Right lobe of liver (tissue), 6 donors: ENCODE results near the gene LPIN3. TPM values are rescaled to one million over a fixed set of nuclear protein-coding genes. Genes with fewer than 3 reads are reported as not detected.

Source experiments
- ATAC-seq, 4 donors: fragments of 200-7000 bp; cut with Tn5 transposase; one replicate each; pipeline ENCODE4 v1.9.1; 2020; ENCODE audit warnings: mild to moderate bottlenecking in 4 of 4, moderate library complexity in 4 of 4
- DNase-seq, 3 donors: peaks; one replicate each; pipeline ENCODE4 v3.0.0-alpha.2; 2020
- H3K27ac ChIP-seq, 3 donors: fragments of 200-600 bp; one replicate each; pipeline ENCODE4 v1.8.0; 2022
- H3K27me3 ChIP-seq, 2 donors: fragments of 200-600 bp; one replicate each; pipeline ENCODE4 v1.8.0; 2022
- H3K36me3 ChIP-seq, 4 donors: fragments of 200-600 bp; sonication (generic) in 1 of 4; one replicate each; pipeline versions ENCODE4 v1.5.1 to v1.8.0; 2017 to 2022; ENCODE audit warnings: control low read depth in 1 of 4
- H3K4me1 ChIP-seq, 4 donors: fragments of 200-600 bp; sonication (generic) in 1 of 4; one replicate each; pipeline versions ENCODE4 v1.5.1 to v1.8.0; 2017 to 2022; ENCODE audit warnings: control low read depth in 1 of 4
- H3K4me3 ChIP-seq, 3 donors: fragments of 200-600 bp; one replicate each; pipeline ENCODE4 v1.8.0; 2022
- H3K9me3 ChIP-seq, 4 donors: fragments of 200-600 bp; sonication (generic) in 1 of 4; one replicate each; pipeline versions ENCODE4 v1.5.1 to v1.8.0; 2017 to 2022; ENCODE audit warnings: control low read depth in 1 of 4
- POLR2A ChIP-seq: fragments of 450-650 bp; IDR thresholded peaks from one replicate; pipeline ENCODE4 v1.6.1; 2017; ENCODE audit warnings: antibody characterized with exemption, mild to moderate bottlenecking
- WGBS: methylation state at CpG from one replicate; pipeline ENCODE4 v1.1.6; 2018; ENCODE audit warnings: low coverage, low lambda C conversion rate; ENCODE audit not compliant: insufficient coverage; ENCODE audit errors: missing lambda C conversion rate; 5-methylcytosine and 5-hydroxymethylcytosine counted together
- intact Hi-C, 2 donors: fragments of 100-400 bp; cut with DNase I; formaldehyde crosslinking; loops; one replicate each; pipeline versions ENCODE4 v1.11.2 to v1.14.1; 2022
- total RNA-seq, 6 experiments: library from RNA; depleted of rRNA in 2 of 6; stranded (reverse); fragments of >200 nt in 2 of 6; fragmentation: NEBNext Ultra II Directional in 3 of 6; extraction: Animal tissue kit (Norgen Biotek cat#: 25700) in 3 of 6; gene quantifications; one replicate each; pipeline versions ENCODE4 v1.1.0 to v1.2.4, GENCODE V29; 2016 to 2023
- TF ChIP-seq, protein P1 (sequence below), 4 donors: fragments of 200-600 bp in 3 of 4; fragments of 450-650 bp in 1 of 4; IDR thresholded peaks; one replicate each; pipeline versions ENCODE4 v1.5.1 to v1.8.0; 2016 to 2022; ENCODE audit warnings: antibody characterized with exemption in 4 of 4, mild to moderate bottlenecking in 2 of 4
- donor health status: DM: no; HTN: yes; CAD: no.
- donor health status: DM: no; HTN: no; CAD: no.
- donor health status: DM: no; HTN: no; CAD: no.
- donor health status: DM: no; HTN: yes; CAD: no.
- donor health status: DM: no; HTN: yes; CAD: no.

Gene LPIN3
- total RNA-seq, 6 experiments from 2014 or later, result 8.4 to 44.7 (median 23.4) TPM

DNA sequence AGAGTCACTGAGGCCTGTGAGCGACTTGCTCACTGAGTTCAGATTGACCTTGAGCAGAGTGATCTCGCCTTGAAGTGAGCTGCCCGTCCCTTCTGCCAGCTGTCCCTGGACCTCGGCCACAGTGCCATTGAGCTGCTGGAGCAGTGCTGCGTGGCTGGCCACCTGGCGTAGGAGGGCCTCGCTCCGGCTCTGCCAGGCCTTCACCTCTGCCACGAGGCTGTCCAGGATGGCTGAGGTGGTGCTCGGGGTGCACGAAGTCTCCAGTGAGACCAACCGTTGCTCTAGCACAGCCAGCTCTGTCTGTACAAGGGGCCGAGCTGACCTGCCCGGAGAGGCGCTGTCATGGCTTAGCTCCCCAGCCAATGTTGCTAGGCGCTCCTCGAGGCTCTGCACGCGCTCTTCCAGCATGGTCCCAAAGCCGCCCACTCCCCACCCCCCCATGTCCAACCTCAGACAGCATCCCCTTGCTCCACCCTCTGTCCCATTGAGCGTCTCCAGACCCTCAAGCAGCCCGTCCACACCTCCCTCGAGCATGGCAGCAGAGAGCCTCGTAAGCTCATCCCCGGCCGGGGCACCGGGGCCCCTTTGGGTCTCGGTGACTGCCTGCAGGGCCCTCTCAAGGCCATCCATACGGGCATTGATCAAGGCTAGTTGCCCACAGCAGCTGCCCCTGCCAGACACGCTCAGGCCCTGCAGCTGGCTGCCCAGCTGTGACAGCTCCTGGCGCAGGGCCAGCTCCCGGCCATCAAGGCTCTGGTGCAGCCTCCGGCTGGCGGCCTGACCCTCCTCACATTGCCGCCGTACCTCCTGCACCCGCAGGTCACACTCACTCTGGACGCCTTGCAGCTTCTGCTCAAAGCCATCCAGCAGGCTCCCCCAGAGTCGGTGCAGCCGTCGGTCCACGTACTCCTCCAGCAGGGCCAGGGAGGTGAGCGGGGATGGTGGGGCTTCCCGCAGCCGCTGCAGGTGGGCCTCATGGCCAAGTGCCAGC, 21.4 kb downstream of the LPIN3 start:
- ATAC-seq, result no peak
- Histone ChIP-seq H3K4me1 (peaks cover 0 to 16% (median 7%) of the 10 kb centered on the region in 4 donors), H3K4me3 (no peak overlapping the region), H3K27me3 (no peaks in the 10 kb centered on the region), H3K27ac (no peak overlapping the region), H3K36me3 (peaks cover 0 to 5% (median 2%) of the 10 kb centered on the region in 4 donors), H3K9me3 (no peaks in the 10 kb centered on the region)
- DNase-seq, result no peak
- WGBS, result 53% methylated on average over 3 of the region's 45 CpGs
- TF ChIP-seq, protein P1, sequence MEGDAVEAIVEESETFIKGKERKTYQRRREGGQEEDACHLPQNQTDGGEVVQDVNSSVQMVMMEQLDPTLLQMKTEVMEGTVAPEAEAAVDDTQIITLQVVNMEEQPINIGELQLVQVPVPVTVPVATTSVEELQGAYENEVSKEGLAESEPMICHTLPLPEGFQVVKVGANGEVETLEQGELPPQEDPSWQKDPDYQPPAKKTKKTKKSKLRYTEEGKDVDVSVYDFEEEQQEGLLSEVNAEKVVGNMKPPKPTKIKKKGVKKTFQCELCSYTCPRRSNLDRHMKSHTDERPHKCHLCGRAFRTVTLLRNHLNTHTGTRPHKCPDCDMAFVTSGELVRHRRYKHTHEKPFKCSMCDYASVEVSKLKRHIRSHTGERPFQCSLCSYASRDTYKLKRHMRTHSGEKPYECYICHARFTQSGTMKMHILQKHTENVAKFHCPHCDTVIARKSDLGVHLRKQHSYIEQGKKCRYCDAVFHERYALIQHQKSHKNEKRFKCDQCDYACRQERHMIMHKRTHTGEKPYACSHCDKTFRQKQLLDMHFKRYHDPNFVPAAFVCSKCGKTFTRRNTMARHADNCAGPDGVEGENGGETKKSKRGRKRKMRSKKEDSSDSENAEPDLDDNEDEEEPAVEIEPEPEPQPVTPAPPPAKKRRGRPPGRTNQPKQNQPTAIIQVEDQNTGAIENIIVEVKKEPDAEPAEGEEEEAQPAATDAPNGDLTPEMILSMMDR (IDR thresholded peaks at IDR 0.05), result no peak
- no peak for TF ChIP-seq POLR2A
- intact Hi-C loops, result loop anchor here in 1 of 2 donors (5.0 kb wide), 1 partner anchor 45 kb away; no protein-coding TSS in a partner anchor

DNA sequence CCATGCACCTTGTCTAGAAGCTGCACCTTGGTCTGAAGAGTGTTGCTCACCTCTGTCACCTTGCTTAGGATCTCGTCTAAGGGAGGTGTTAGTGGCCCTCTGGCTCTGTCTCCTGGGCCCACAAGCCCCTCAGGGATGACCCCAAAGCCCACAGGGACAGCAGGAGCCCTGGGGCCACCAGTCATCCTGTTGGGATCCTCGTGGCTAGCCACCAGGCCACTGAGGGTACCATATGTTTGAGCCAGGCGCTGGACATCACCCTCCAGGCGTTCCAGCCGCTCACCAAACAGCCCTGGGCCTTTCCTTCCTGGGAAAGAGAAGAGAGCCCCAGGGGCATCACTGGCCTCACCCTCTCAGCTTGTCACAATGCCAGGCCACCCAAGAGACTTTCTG, 22.1 kb downstream of the LPIN3 start:
- no peak overlapping the region for H3K4me3 ChIP-seq
- no peaks in the 10 kb centered on the region for H3K9me3 ChIP-seq
- ATAC-seq (no peak), DNase-seq (no peak)
- no peaks in the 10 kb centered on the region for H3K27me3 ChIP-seq
- no CpG with 5 or more reads among the region's 5 CpGs for WGBS
- H3K4me1 ChIP-seq, result peaks cover 0 to 16% (median 7%) of the 10 kb centered on the region in 4 donors
- intact Hi-C loops, result loop anchor here in 1 of 2 donors (5.0 kb wide), 1 partner anchor 45 kb away; no protein-coding TSS in a partner anchor
- H3K27ac ChIP-seq, result no peak overlapping the region
- H3K36me3 ChIP-seq, result peaks cover 0 to 5% (median 2%) of the 10 kb centered on the region in 4 donors
- TF ChIP-seq, protein P1 (IDR thresholded peaks at IDR 0.05), result no peak
- no peak for TF ChIP-seq POLR2A

DNA sequence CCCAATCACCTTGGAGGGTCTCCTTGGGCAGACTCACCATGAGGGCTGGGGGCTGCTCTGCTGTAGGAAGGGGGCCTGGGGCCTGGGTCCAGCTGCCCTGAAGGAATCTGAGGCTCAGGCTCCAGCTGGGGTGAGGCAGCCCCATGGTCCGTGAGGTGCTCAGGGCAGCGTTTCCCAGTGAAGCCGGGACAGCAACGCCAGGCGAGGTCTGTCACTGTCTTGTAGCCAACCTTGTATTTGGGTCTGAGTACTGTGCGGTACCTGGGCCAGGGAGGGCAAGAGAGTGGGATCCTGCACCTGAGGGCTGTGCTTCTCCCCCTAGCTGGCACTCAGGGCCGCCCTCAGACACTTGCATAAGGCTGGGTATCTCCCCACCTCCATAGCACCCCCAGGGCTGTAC, 23.0 kb downstream of the LPIN3 start:
- WGBS, result no CpG with 5 or more reads among the region's 7 CpGs
- Histone ChIP-seq H3K27ac (no peak overlapping the region), H3K4me3 (no peak overlapping the region), H3K27me3 (no peaks in the 10 kb centered on the region), H3K9me3 (no peaks in the 10 kb centered on the region), H3K36me3 (peaks cover 0 to 5% (median 2%) of the 10 kb centered on the region in 4 donors), H3K4me1 (peaks cover 0 to 11% (median 3%) of the 10 kb centered on the region in 4 donors)
- no peak for ATAC-seq
- no peak for DNase-seq
- TF ChIP-seq POLR2A, result no peak
- TF ChIP-seq, protein P1 (IDR thresholded peaks at IDR 0.05), result no peak
- intact Hi-C loops, result loop anchor here in 1 of 2 donors (5.0 kb wide), 1 partner anchor 44 kb away; no protein-coding TSS in a partner anchor

DNA sequence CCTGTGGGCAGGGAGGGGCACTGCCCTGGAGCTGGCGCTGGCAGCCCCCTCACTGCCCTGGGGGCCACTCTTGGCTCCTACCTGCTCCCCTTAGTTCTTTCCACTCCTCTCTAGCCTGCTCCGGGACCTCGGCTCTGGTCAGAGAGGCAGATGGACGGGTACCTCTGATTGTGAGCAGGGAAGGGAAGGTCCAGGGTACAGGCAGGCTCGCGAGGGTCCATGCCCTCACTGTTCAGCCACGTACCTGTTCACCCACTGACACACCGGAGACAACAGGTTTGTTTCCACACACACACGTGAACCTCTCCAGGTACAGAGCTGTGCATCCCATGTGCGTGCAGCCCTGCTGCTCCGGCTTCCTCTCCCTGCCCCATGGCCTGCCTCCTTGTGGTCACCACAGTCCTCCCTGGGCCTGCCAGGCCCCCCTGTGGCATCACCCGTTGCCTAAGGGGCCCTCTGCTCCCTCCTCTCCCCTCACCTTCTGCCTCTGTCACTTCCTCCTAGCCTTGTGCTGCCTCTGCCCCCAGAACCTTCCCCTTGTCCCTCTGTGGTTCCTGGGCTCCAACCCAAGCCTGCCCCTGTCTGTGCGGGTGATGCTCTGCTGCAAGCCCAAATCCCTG, 23.7 kb downstream of the LPIN3 start:
- no peak for DNase-seq
- H3K27ac ChIP-seq, result no peak overlapping the region
- no peaks in the 10 kb centered on the region for H3K9me3 ChIP-seq
- intact Hi-C loops, result loop anchor here in 1 of 2 donors (5.0 kb wide), 1 partner anchor 43 kb away; no protein-coding TSS in a partner anchor
- no peak overlapping the region for H3K4me3 ChIP-seq
- 71% methylated on average over 10 of the region's 13 CpGs for WGBS
- TF ChIP-seq POLR2A, result no peak
- TF ChIP-seq, protein P1 (IDR thresholded peaks at IDR 0.05), result no peak
- H3K4me1 ChIP-seq, result peaks cover 0 to 5% (median 0%) of the 10 kb centered on the region in 4 donors
- no peaks in the 10 kb centered on the region for H3K27me3 ChIP-seq
- no peak for ATAC-seq
- peaks cover 0 to 5% (median 2%) of the 10 kb centered on the region in 4 donors for H3K36me3 ChIP-seq
